ENCODE data around the gene MAP2K5. TPM values are rescaled to one million over a fixed set of nuclear protein-coding genes. Genes with fewer than 3 reads are reported as not detected.

Gene MAP2K5
- total RNA-seq, 1 donor from 2014 or later, result 2.9 TPM

GRCh38 chr15:67685008-67685599 is 142.6 kb downstream of the MAP2K5 start:
- Histone ChIP-seq H3K4me3 (ENCODE audit: low read depth, low read length) (no peak overlapping the region), H3K36me3 (ENCODE audit: control insufficient read depth, insufficient read depth, low read length) (no peaks in the 10 kb centered on the region), H3K27me3 (ENCODE audit: control insufficient read depth, insufficient read depth, low read length) (peaks cover 6% of the 10 kb centered on the region)
- DNase-seq (ENCODE audit: low read depth) (peak; percentile 19), FAIRE-seq (no peak)
- TF ChIP-seq CTCF (IDR thresholded peaks at IDR 0.05; ENCODE audit: insufficient read depth, low read length, severe bottlenecking), result no peak

GRCh38 chr15:67685716-67686115 is 143.2 kb downstream of the MAP2K5 start:
- no peaks in the 10 kb centered on the region for H3K36me3 ChIP-seq (ENCODE audit: control insufficient read depth, insufficient read depth, low read length)
- FAIRE-seq (no peak), DNase-seq (ENCODE audit: low read depth) (no peak)

GRCh38 chr15:67690936-67691335 is 148.4 kb downstream of the MAP2K5 start:
- H3K36me3 ChIP-seq (ENCODE audit: control insufficient read depth, insufficient read depth, low read length), result no peaks in the 10 kb centered on the region
- TF ChIP-seq CTCF (IDR thresholded peaks at IDR 0.05; ENCODE audit: insufficient read depth, low read length, severe bottlenecking), result no peak
- DNase-seq (ENCODE audit: low read depth), result peak; percentile 63
- FAIRE-seq, result no peak
- H3K4me3 ChIP-seq (ENCODE audit: low read depth, low read length), result no peak overlapping the region
- H3K27me3 ChIP-seq (ENCODE audit: control insufficient read depth, insufficient read depth, low read length), result peaks cover 13% of the 10 kb centered on the region

More at GRCh38 chr15:67685716-67686115, 143.2 kb downstream of the MAP2K5 start:
- Histone ChIP-seq H3K27me3 (ENCODE audit: control insufficient read depth, insufficient read depth, low read length) (peaks cover 6% of the 10 kb centered on the region), H3K4me3 (ENCODE audit: low read depth, low read length) (no peak overlapping the region)
- no peak for TF ChIP-seq CTCF (IDR thresholded peaks at IDR 0.05; ENCODE audit: insufficient read depth, low read length, severe bottlenecking)

- no peak for TF ChIP-seq CTCF (IDR thresholded peaks at IDR 0.05; ENCODE audit: insufficient read depth, low read length, severe bottlenecking)
- H3K27me3 ChIP-seq (ENCODE audit: control insufficient read depth, insufficient read depth, low read length), result peaks cover 13% of the 10 kb centered on the region
- FAIRE-seq (no peak), DNase-seq (ENCODE audit: low read depth) (no peak)
- no peaks in the 10 kb centered on the region for H3K36me3 ChIP-seq (ENCODE audit: control insufficient read depth, insufficient read depth, low read length)
- H3K4me3 ChIP-seq (ENCODE audit: low read depth, low read length), result no peak overlapping the region
These were observed 148.9 kb downstream of the MAP2K5 start for GRCh38 chr15:67691450-67691849.

- DNase-seq (ENCODE audit: low read depth) (no peak), FAIRE-seq (no peak)
- Histone ChIP-seq H3K36me3 (ENCODE audit: control insufficient read depth, insufficient read depth, low read length) (no peaks in the 10 kb centered on the region), H3K4me3 (ENCODE audit: low read depth, low read length) (no peak overlapping the region), H3K27me3 (ENCODE audit: control insufficient read depth, insufficient read depth, low read length) (peaks cover 13% of the 10 kb centered on the region)
- TF ChIP-seq CTCF (IDR thresholded peaks at IDR 0.05; ENCODE audit: insufficient read depth, low read length, severe bottlenecking), result no peak
These were observed 150.1 kb downstream of the MAP2K5 start for GRCh38 chr15:67692573-67692972.

GRCh38 chr15:67696087-67696486 is 153.6 kb downstream of the MAP2K5 start:
- DNase-seq (ENCODE audit: low read depth) (no peak), FAIRE-seq (no peak)
- TF ChIP-seq CTCF (IDR thresholded peaks at IDR 0.05; ENCODE audit: insufficient read depth, low read length, severe bottlenecking), result no peak
- H3K36me3 ChIP-seq (ENCODE audit: control insufficient read depth, insufficient read depth, low read length), result no peaks in the 10 kb centered on the region
- peaks cover 7% of the 10 kb centered on the region for H3K27me3 ChIP-seq (ENCODE audit: control insufficient read depth, insufficient read depth, low read length)
- H3K4me3 ChIP-seq (ENCODE audit: low read depth, low read length), result no peak overlapping the region

All from bronchial epithelial cell (primary cell).